ENCODE measurements around the gene ZNF681. TPM values are rescaled to one million over a fixed set of nuclear protein-coding genes. Genes with fewer than 3 reads are reported as not detected.
"Not testable (repeated sequence)": the region's sequence is repeated elsewhere in the genome, so short reads cannot be mapped to it uniquely, and the experiment has no call there.

The ZNF681 gene
- total RNA-seq, 4 donors from 2014 or later: 2.3 to 6.2 (median 2.5) TPM

DNA sequence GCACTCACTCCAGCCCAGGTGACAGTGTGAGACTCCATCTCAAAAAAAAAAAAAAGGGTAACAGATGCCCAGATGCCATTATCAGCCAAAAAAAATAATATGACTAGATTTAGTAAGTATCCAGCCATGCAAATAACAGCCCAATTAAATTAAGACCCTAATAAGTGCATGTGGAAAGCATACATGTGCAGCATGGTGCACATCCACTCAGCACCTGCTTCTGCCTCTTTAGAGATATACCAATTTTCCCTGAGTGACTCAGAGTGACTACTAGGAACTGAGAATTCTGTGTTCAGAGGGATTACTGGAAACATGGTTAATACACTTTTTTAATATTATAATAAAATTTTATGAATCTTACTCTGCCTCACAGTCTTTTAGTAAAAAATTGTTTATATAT is 41.9 kb downstream of the ZNF681 start:
- no peak for TF ChIP-seq POLR2A (IDR thresholded peaks at IDR 0.05)
- TF ChIP-seq, protein P1, sequence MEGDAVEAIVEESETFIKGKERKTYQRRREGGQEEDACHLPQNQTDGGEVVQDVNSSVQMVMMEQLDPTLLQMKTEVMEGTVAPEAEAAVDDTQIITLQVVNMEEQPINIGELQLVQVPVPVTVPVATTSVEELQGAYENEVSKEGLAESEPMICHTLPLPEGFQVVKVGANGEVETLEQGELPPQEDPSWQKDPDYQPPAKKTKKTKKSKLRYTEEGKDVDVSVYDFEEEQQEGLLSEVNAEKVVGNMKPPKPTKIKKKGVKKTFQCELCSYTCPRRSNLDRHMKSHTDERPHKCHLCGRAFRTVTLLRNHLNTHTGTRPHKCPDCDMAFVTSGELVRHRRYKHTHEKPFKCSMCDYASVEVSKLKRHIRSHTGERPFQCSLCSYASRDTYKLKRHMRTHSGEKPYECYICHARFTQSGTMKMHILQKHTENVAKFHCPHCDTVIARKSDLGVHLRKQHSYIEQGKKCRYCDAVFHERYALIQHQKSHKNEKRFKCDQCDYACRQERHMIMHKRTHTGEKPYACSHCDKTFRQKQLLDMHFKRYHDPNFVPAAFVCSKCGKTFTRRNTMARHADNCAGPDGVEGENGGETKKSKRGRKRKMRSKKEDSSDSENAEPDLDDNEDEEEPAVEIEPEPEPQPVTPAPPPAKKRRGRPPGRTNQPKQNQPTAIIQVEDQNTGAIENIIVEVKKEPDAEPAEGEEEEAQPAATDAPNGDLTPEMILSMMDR (IDR thresholded peaks at IDR 0.05): no peak
- no peak for DNase-seq
- intact Hi-C loops (cut with DNase I): no loop called here

DNA sequence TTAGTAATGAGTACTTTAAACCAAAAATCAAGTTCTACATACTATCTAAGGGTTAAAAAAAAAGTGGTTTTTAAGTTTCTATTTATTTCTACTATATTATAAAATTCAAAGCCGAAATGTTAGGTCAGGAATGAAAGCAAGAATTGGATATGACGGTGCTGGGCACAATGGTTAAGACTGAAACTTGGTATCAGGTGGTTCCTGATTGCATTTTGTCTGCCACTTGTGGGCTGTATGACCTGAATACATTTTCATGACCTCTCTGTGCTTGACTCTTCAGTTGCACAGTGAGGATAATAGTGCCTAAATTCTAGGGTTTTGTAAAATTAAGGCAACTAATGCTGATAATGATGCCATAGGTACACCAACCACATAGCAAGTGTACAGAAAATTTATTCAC is 49.3 kb downstream of the ZNF681 start:
- no peaks in the 10 kb centered on the region for H3K36me3 ChIP-seq
- intact Hi-C loops (cut with DNase I): no loop called here
- DNase-seq: no peak
- H3K27ac ChIP-seq: no peak overlapping the region
- TF ChIP-seq, protein P1 (IDR thresholded peaks at IDR 0.05): no peak
- TF ChIP-seq POLR2A (IDR thresholded peaks at IDR 0.05): no peak
- H3K4me1 ChIP-seq: no peaks in the 10 kb centered on the region
- 26 to 28% methylated on average over 2 of the region's 2 CpGs for WGBS, 2 donors
- no peak overlapping the region for H3K4me3 ChIP-seq
- no peaks in the 10 kb centered on the region for H3K9me3 ChIP-seq
- H3K27me3 ChIP-seq: no peaks in the 10 kb centered on the region

More for the DNA sequence above, 41.9 kb downstream of the ZNF681 start:
- no peaks in the 10 kb centered on the region for H3K9me3 ChIP-seq
- peaks cover 0 to 4% (median 0%) of the 10 kb centered on the region in 4 donors for H3K27me3 ChIP-seq
- no peak overlapping the region for H3K4me3 ChIP-seq
- no peaks in the 10 kb centered on the region for H3K36me3 ChIP-seq
- no peak overlapping the region for H3K27ac ChIP-seq
- no peaks in the 10 kb centered on the region for H3K4me1 ChIP-seq

DNA sequence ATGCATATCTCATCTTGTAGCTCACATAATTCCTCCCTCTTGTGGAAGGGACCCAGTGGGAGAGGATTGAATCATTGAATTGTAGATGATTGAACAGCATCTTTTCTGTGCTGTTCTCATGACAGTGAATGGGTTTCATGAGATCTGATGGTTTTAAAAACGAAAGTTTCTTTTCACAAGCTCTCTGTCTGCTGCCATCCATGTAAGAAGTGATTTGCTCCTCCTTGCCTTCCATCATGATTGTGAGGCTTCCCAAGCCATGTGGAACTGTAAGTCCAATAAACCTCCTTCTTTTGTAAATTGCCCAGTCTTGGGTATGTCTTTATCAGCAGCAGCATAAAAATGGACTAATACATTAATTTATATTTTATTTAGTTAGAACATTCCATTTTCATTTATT is 52.0 kb downstream of the ZNF681 start:
- TF ChIP-seq POLR2A (IDR thresholded peaks at IDR 0.05): no peak
- TF ChIP-seq, protein P1 (IDR thresholded peaks at IDR 0.05): no peak
- Histone ChIP-seq H3K27ac (no peak overlapping the region), H3K4me1 (peaks cover 0 to 4% (median 0%) of the 10 kb centered on the region in 3 donors), H3K4me3 (no peak overlapping the region), H3K36me3 (no peaks in the 10 kb centered on the region), H3K9me3 (no peaks in the 10 kb centered on the region), H3K27me3 (no peaks in the 10 kb centered on the region)
- intact Hi-C loops (cut with DNase I): no loop called here
- WGBS, 2 donors: 69 to 94% methylated on average over 1 of the region's 1 CpG
- no peak for DNase-seq

DNA sequence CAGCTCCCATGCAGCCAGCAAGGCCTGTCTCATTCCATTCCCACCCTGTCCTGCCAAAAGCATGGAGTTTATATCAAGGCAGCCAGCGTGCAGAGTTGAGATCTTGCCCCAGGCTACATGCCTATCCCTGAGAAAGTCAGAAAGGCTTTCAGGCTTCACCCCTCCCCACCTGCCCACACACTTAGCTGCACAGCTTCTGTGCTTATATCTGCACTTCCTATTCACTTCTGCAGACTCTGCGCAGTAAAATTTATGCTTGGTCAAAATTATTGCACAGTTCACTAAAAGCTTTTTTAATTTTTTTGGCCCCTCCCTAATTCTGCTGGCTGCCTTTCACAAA is 59.2 kb downstream of the ZNF681 start:
- H3K27me3 ChIP-seq: no peaks in the 10 kb centered on the region
- intact Hi-C loops (cut with DNase I): no loop called here
- H3K27ac ChIP-seq: peak overlapping the region; percentile 14 to 70 (median 58)
- no peak for DNase-seq
- no peak for TF ChIP-seq POLR2A (IDR thresholded peaks at IDR 0.05)
- TF ChIP-seq, protein P1 (IDR thresholded peaks at IDR 0.05): no peak
- H3K4me3 ChIP-seq: no peak overlapping the region
- 44 to 46% methylated on average over 2 of the region's 2 CpGs for WGBS, 2 donors
- H3K4me1 ChIP-seq: peaks cover 0 to 29% (median 0%) of the 10 kb centered on the region in 3 donors
- no peaks in the 10 kb centered on the region for H3K36me3 ChIP-seq
- H3K9me3 ChIP-seq: no peaks in the 10 kb centered on the region

DNA sequence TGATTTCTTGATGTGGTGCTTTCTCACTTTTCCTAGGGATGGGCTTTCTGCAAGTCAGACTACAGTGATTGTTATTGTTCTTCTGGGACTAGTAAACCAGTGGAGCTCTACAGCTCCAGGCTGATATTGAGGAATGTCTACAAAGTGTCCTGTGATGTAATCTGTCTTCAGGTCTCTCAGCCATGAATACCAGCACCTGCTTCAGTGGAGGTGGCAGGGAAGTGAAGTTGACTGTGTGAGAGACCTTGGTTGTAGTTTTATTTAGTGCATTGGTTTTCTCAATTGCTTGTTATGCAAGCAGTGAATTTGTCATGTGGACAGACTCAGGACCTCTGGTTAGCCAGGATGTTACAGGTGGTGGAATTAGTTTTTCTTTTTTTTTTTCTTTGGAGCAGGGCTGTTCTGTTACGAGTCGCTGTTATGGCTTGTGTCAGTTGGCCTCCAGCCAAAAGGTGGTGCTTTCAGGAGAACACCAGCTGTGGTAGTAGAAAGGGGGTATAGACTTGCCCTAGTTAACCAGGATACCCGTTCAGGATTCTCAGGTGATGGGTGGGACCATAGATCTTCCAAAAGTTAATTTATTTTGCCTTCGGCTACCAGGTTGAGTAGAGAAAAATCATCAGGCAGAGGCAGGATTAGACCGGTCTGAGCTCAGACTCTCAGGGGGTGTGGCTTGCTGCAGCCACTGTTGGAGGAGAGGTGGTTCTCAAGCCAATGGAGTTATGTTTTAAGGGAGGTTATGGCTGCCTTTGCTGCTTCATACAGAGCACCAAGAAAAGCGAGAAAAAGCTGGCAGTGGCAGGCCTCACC is 59.8 kb downstream of the ZNF681 start:
- Histone ChIP-seq H3K4me3 (no peak overlapping the region), H3K27ac (peak overlapping the region; percentile 14 to 70 (median 58)), H3K27me3 (no peaks in the 10 kb centered on the region), H3K36me3 (no peaks in the 10 kb centered on the region), H3K9me3 (no peaks in the 10 kb centered on the region), H3K4me1 (peaks cover 0 to 27% (median 0%) of the 10 kb centered on the region in 3 donors)
- no peak for DNase-seq
- TF ChIP-seq, protein P1 (IDR thresholded peaks at IDR 0.05): no peak
- TF ChIP-seq POLR2A (IDR thresholded peaks at IDR 0.05): no peak
- intact Hi-C loops (cut with DNase I): no loop called here
- WGBS, 2 donors: 46 to 50% methylated on average over 1 to 3 of the region's 6 CpGs

DNA sequence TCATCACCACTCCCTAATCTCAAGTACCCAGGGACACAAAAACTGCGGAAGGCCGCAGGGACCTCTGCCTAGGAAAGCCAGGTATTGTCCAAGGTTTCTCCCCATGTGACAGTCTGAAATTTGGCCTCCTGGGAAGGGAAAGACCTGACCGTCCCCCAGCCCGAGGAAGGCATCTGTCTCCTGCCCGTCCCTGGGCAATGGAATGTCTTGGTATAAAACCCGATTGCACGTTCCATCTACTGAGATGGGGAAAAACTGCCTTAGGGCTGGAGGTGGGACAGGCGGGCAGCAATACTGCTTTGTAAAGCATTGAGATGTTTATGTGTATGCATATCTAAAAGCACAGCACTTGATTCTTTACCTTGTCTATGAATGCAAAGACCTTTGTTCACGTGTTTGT is 65.8 kb downstream of the ZNF681 start:
- intact Hi-C loops (cut with DNase I); H3K27ac ChIP-seq; DNase-seq; H3K36me3 ChIP-seq; H3K4me3 ChIP-seq; H3K9me3 ChIP-seq; H3K27me3 ChIP-seq; H3K4me1 ChIP-seq: not testable (repeated sequence)
- WGBS, 2 donors: 70 to 83% methylated on average over 2 to 4 of the region's 9 CpGs

All from esophagus squamous epithelium (tissue), 5 donors.